K562 (cell line): ENCODE data around the gene ATP5PF. TPM values are rescaled to one million over a fixed set of nuclear protein-coding genes. Genes with fewer than 3 reads are reported as not detected.
A peak's percentile ranks its signal among the peaks of the same experiment; 100 is the strongest.

Experiments used
- CEBPB ChIP-seq: fragments of 450-650 bp; IDR thresholded peaks from 2 replicates; pipeline ENCODE4 v1.6.1; 2016; ENCODE audit warnings: missing genetic modification characterization, missing compliant biosample characterization
- FOXJ2 ChIP-seq: fragments of 200-800 bp; sonication (Bioruptor generic); IDR thresholded peaks from 2 replicates; pipeline ENCODE4 v1.6.1; 2016; ENCODE audit warnings: missing genetic modification characterization, missing compliant biosample characterization
- MBD2 ChIP-seq: sonication (generic); IDR thresholded peaks from 2 replicates; pipeline ENCODE4 v1.6.1; 2016; ENCODE audit warnings: low read depth, borderline replicate concordance
- MCM2 ChIP-seq: fragments of 450-650 bp; IDR thresholded peaks from 2 replicates; pipeline ENCODE4 v1.6.1; 2017; ENCODE audit warnings: low read depth, mild to moderate bottlenecking
- MIER1 ChIP-seq: fragments of 450-650 bp; IDR thresholded peaks from 2 replicates; pipeline ENCODE4 v1.6.1; 2016; ENCODE audit warnings: antibody characterized with exemption, mild to moderate bottlenecking, low read depth
- PTRF ChIP-seq: fragments of 450-650 bp; IDR thresholded peaks from 2 replicates; pipeline ENCODE4 v1.6.1; 2016; ENCODE audit warnings: mild to moderate bottlenecking, missing genetic modification characterization, missing compliant biosample characterization
- RBFOX2 ChIP-seq: fragments of 200-400 bp; formaldehyde crosslinking; IDR thresholded peaks from 2 replicates; pipeline ENCODE4 v1.6.1; 2017; ENCODE audit warnings: low read depth, mild to moderate bottlenecking, low read length, moderate library complexity
- SMARCA5 ChIP-seq: fragments of 450-650 bp; IDR thresholded peaks from 2 replicates; pipeline ENCODE4 v1.6.1; 2016
- TAF7 ChIP-seq: fragments of 450-650 bp; IDR thresholded peaks from 2 replicates; pipeline ENCODE4 v1.6.1; 2016; ENCODE audit warnings: missing genetic modification characterization, missing compliant biosample characterization
- TCF7 ChIP-seq: sonication (generic); IDR thresholded peaks from 2 replicates; pipeline ENCODE4 v1.6.1; 2016; ENCODE audit warnings: antibody characterized with exemption, borderline replicate concordance
- YBX1 ChIP-seq: fragments of 450-650 bp; IDR thresholded peaks from 2 replicates; pipeline ENCODE4 v1.7.1; 2016; ENCODE audit warnings: mild to moderate bottlenecking
- ZNF224 ChIP-seq: sonication (generic); formaldehyde crosslinking; IDR thresholded peaks from 2 replicates; pipeline ENCODE4 v1.8.0; 2022; ENCODE audit warnings: mild to moderate bottlenecking, missing genetic modification reagents
- ZNF277 ChIP-seq: fragments of 250-450 bp; sonication (Bioruptor Pico); IDR thresholded peaks from 2 replicates; pipeline ENCODE4 v1.8.0; 2022; ENCODE audit warnings: inconsistent platforms, mild to moderate bottlenecking, moderate library complexity, borderline replicate concordance
- ZNF354B ChIP-seq: fragments of 250-450 bp; sonication (Bioruptor Pico); IDR thresholded peaks from 2 replicates; pipeline ENCODE4 v1.4.0; 2020
- ZSCAN29 ChIP-seq: fragments of 450-650 bp; IDR thresholded peaks from 2 replicates; pipeline ENCODE4 v1.6.1; 2017
- polyA plus RNA-seq, 8 experiments: library from polyadenylated mRNA; depleted of rRNA in 4 of 8; stranded (reverse) in 5 of 8; unstranded in 3 of 8; fragments of >200 nt; fragmentation: Nextera tagmentation in 2 of 8; fragmentation: Illumina TruSeq in 1 of 8; extraction: Ambion mirVana in 2 of 8; extraction: Trizol in 1 of 8; gene quantifications; 2 replicates each; pipeline versions ENCODE4 v1.2.1 to v1.2.3, GENCODE V29; 2011 to 2014; ENCODE audit warnings: inconsistent platforms in 1 of 8, missing spikeins in 1 of 8
- total RNA-seq, 7 experiments: library from RNA; depleted of rRNA in 6 of 7; stranded (reverse); fragments of >200 nt in 6 of 7; fragmentation: Illumina TruSeq in 2 of 7; extraction: Trizol in 2 of 7; gene quantifications; 2 replicates each; pipeline versions ENCODE4 v1.2.1 to v1.2.3, GENCODE V29; 2011 to 2021; ENCODE audit warnings: low replicate concordance in 1 of 7
- TF ChIP-seq, protein P1 (sequence below): fragments of 450-650 bp; IDR thresholded peaks from 2 replicates; pipeline ENCODE4 v1.6.1; 2018; ENCODE audit warnings: mild to moderate bottlenecking, low read depth; ENCODE audit not compliant: partially characterized antibody
- TF ChIP-seq, protein P2 (sequence below): fragments of 450-650 bp; IDR thresholded peaks from 2 replicates; pipeline ENCODE4 v1.6.1; 2014; ENCODE audit warnings: low read depth, mild to moderate bottlenecking, moderate library complexity, borderline replicate concordance

ATP5PF gene
- total and polyA plus RNA-seq, 9 of the 15 experiments (the other 6 are each of a cell fraction or from before 2014, with no cell fraction given) = 242 to 2,488 (median 533) TPM

- TF ChIP-seq FOXJ2 (peak; percentile 90), ZSCAN29 (0 out of 2 replicates have a peak, but pooled peaks have one; percentile 33), MBD2 (peak; percentile 47; the same call in 1 of the 2 replicates), PTRF (tag) (no peak), RBFOX2 (peak; percentile 93), MCM2 (no peak), SMARCA5 (no peak), MIER1 (no peak), ZNF277 (CRISPR knock-in tag) (no peak), ZNF224 (CRISPR knock-in tag) (0 out of 2 replicates have a peak, but pooled peaks have one; percentile 20), ZNF354B (CRISPR knock-in tag) (no peak), TCF7 (no peak; the same call in 1 of the 2 replicates), CEBPB (tag) (no peak), TAF7 (peak; percentile 41; the same call in 1 of the 2 replicates), YBX1 (no peak)
- TF ChIP-seq, protein P1, sequence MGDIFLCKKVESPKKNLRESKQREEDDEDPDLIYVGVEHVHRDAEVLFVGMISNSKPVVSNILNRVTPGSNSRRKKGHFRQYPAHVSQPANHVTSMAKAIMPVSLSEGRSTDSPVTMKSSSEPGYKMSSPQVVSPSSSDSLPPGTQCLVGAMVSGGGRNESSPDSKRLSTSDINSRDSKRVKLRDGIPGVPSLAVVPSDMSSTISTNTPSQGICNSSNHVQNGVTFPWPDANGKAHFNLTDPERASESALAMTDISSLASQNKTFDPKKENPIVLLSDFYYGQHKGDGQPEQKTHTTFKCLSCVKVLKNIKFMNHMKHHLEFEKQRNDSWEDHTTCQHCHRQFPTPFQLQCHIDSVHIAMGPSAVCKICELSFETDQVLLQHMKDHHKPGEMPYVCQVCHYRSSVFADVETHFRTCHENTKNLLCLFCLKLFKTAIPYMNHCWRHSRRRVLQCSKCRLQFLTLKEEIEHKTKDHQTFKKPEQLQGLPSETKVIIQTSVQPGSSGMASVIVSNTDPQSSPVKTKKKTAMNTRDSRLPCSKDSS = no peak
- TF ChIP-seq, protein P2, sequence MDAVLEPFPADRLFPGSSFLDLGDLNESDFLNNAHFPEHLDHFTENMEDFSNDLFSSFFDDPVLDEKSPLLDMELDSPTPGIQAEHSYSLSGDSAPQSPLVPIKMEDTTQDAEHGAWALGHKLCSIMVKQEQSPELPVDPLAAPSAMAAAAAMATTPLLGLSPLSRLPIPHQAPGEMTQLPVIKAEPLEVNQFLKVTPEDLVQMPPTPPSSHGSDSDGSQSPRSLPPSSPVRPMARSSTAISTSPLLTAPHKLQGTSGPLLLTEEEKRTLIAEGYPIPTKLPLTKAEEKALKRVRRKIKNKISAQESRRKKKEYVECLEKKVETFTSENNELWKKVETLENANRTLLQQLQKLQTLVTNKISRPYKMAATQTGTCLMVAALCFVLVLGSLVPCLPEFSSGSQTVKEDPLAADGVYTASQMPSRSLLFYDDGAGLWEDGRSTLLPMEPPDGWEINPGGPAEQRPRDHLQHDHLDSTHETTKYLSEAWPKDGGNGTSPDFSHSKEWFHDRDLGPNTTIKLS = peak; percentile 87
Measured at GRCh38 chr21:25734904-25735645, at the start of gene ATP5PF, which contains the start of gene GABPA (continued).
